ENCODE measurements around the gene PDE4A. TPM values are rescaled to one million over a fixed set of nuclear protein-coding genes. Genes with fewer than 3 reads are reported as not detected.

The PDE4A gene
- total RNA-seq (1 to 10 TPM; 1.1 to 2.3 TPM), polyA plus RNA-seq (1 to 10 TPM in 1 of 2 donors, under 1 TPM in 1; 0.90 to 1.5 TPM)

GRCh38 chr19:10420444-10421239 is at the start of gene PDE4A:
PDE4A (plus strand) TSS chr19:10420538; CDS start chr19:10420765, 227 bp downstream.
- Histone ChIP-seq H3K4me3 (ENCODE audit: low read depth in 1 of 3, low read length in 3 of 3) (no peak within 1 kb of the TSS), H3K27me3 (ENCODE audit: control insufficient read depth in 4 of 4, insufficient read depth in 4 of 4, low read length in 3 of 4) (peaks cover 5 to 11% (median 7%) of the 10 kb centered on the region in 4 donors), H3K36me3 (ENCODE audit: control insufficient read depth in 4 of 4, insufficient read depth in 3 of 4, low read depth in 1 of 4, low read length in 3 of 4) (no peaks in the 10 kb centered on the region), H3K9ac (ENCODE audit: low read depth in 1 of 2, low read length in 2 of 2) (no peak within 1 kb of the TSS), H3K27ac (ENCODE audit: low read depth in 1 of 2, low read length in 2 of 2) (no peak within 1 kb of the TSS), H3K9me3 (ENCODE audit: control insufficient read depth in 4 of 4, low read length in 3 of 4) (no peaks in the 10 kb centered on the region), H3K4me1 (ENCODE audit: control insufficient read depth in 4 of 4, insufficient read depth in 4 of 4, low read length in 3 of 4) (peaks cover 7 to 35% (median 17%) of the 10 kb centered on the region in 4 donors)
- no peak for DNase-seq (ENCODE audit: low spot score)
- WGBS, result 2% methylated on average over 104 of the region's 104 CpGs
- TF ChIP-seq SP1 (IDR thresholded peaks at IDR 0.05) (no peak), FOXA1 (IDR thresholded peaks at IDR 0.05) (no peak), YY1 (IDR thresholded peaks at IDR 0.05) (no peak), RAD21 (IDR thresholded peaks at IDR 0.05) (no peak), JUND (IDR thresholded peaks at IDR 0.05) (no peak), HNF4G (IDR thresholded peaks at IDR 0.05) (no peak), GABPA (IDR thresholded peaks at IDR 0.05 in 1 of 2, conservative IDR thresholded peaks at IDR 0.05 in 1 of 2) (no peak), REST (IDR thresholded peaks at IDR 0.05) (no peak), NR2F2 (IDR thresholded peaks at IDR 0.05) (no peak), MAX (IDR thresholded peaks at IDR 0.05) (no peak), ZBTB33 (IDR thresholded peaks at IDR 0.05) (no peak), EGR1 (IDR thresholded peaks at IDR 0.05; ENCODE audit: low read depth in 2 of 2) (no peak), TAF1 (conservative IDR thresholded peaks at IDR 0.05) (no peak), CTCF (IDR thresholded peaks at IDR 0.05; ENCODE audit: low read depth, low read length, missing input control) (no peak), HNF4A (conservative IDR thresholded peaks at IDR 0.05) (no peak), RXRA (IDR thresholded peaks at IDR 0.05) (no peak), FOXA2 (IDR thresholded peaks at IDR 0.05) (no peak), ATF3 (IDR thresholded peaks at IDR 0.05) (no peak)
